ENCODE results near the gene SNX20.

Gene SNX20

DNA sequence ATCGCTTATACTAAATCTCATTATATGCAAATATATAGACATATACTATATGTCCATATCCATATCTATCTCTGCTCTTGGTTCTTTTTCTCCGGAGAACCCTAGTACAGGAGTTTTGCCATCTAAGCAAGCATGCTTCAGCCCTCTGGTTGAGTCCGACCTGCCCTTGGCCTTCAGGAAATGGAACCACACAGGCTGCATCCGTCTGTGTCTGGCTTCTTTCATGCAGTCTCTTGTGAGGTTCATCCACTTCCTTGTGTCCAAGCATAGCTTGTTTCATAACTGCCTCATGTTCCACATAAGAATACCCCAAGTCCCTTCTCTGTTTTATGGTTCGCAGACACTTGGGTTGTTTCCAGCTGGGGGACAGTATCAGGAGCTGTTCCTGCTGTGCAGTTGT, 16.8 kb downstream of the SNX20 start:
- DNase-seq (ENCODE audit: low read depth in 1 of 2, low spot score in 1 of 2), result no peak

GRCh38 chr16:50662306-50662940, 18.7 kb downstream of the SNX20 start:
- DNase-seq (ENCODE audit: low read depth in 1 of 2, low spot score in 1 of 2), result no peak

- no peak for DNase-seq (ENCODE audit: low read depth in 1 of 2, low spot score in 1 of 2)
Measured at GRCh38 chr16:50659806-50660205, 21.3 kb downstream of the SNX20 start.

DNA sequence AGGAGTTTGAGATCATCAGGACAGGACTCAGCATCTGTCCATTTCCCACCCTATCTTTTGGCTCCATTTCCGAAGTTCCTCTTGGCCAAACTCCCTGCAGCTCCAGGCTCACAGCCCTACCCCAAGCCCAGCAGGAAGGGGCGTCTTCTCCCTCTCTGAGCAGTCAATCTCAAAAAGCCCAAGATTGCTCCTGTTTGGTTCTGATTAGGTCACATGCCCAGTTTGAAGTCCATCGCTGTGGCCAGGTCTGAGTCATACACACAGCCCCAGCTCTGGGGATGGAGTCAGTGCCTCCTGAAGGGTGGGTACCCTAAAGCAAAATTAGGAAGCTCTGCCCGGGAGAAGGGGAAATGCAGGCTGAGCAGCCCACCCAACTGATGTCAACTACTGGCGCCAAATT, 23.9 kb downstream of the SNX20 start:
- DNase-seq (ENCODE audit: low read depth in 1 of 2, low spot score in 1 of 2), result no peak

DNA sequence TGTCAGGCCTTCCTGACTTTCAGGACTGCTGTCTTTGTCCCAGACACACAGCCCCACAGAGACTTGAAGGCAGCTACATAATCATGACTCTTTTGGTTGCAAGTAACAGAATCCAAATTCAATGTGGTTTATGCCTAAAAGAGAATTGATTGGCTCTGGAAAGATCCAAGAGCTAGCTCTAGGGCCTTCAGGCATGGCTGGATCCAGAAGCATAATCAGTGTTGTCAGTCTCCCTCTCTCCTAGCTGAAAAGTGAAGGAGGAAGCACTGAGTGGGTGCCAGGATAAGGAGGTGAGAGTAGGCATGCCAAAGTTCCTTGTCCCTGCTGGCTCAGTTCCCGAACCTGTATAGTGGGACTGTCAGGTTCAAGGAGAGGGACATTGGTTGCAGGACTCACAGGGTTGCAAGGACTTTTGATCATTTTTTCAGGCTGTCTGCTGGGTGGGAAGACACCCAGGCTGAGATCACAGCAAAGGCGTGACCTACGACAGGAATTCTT, 25.5 kb downstream of the SNX20 start:
- DNase-seq (ENCODE audit: low read depth in 1 of 2, low spot score in 1 of 2), result no peak

- no peak for DNase-seq (ENCODE audit: low read depth in 1 of 2, low spot score in 1 of 2)
Measured at GRCh38 chr16:50653633-50654519, 27.2 kb downstream of the SNX20 start.

DNA sequence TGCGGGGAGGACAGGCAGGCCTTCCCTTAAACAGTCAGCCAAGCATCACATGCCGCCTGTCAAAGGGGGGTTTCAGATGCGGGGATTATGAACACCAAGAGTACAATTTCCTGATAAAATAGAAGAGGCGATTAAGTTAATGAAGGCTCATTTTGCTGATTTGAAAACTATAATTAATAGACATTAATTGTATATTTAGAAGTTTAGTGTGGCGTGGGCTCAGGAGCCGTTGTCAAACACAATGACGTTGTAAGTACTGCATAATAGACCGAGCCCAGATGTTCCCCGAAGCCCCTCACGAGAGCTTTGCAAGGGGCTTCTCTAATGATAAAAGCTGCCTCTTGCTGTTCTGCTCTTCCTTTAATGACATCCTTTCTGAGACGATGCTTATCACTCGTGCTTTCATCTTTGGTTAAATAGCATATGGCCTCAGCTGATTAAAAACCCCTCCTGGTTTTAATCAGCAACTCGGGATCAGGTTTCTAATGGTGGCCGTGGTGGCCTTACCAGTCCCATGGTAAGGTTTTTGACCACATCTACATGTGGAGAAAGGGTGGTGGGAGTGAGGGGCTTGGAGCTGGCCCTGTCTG, 28.2 kb downstream of the SNX20 start:
- DNase-seq (ENCODE audit: low read depth in 1 of 2, low spot score in 1 of 2), result no peak

GRCh38 chr16:50651835-50652438, 29.2 kb downstream of the SNX20 start:
- no peak for DNase-seq (ENCODE audit: low read depth in 1 of 2, low spot score in 1 of 2)

GRCh38 chr16:50646345-50646744, 34.8 kb downstream of the SNX20 start:
- DNase-seq (ENCODE audit: low read depth in 1 of 2, low spot score in 1 of 2), result no peak

DNA sequence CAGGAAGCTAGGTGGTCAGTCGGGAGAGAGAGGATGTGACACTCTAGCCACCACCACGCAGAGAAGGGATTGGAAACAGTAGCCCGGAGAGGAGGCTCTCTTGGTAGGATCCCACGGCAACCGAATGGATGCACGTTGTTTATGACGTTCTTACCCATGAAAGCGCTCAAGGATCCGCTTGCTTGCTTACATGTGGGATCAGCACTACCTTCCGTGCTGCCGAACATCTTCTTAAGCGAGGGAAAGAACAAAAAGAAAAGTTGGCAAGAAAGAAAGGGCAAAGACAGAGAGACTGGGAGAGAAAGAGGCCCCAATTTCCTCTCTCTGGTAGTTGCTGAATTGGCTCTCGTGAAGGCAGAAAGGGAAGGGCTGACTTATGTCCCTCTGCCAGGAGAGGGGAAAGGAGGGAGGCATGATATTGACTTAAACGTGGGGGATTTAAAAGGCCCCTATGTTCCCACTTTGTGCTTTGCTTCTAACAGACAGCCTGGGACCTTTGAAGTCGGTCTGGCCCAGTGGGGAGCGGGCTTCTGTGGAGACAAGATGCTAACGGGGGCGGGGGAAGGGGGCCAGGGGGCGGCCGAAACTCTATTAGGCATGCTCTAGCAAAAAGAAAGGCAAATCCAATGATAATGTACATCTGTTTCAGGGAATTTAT, 35.4 kb downstream of the SNX20 start:
- no peak for DNase-seq (ENCODE audit: low read depth in 1 of 2, low spot score in 1 of 2)

DNA sequence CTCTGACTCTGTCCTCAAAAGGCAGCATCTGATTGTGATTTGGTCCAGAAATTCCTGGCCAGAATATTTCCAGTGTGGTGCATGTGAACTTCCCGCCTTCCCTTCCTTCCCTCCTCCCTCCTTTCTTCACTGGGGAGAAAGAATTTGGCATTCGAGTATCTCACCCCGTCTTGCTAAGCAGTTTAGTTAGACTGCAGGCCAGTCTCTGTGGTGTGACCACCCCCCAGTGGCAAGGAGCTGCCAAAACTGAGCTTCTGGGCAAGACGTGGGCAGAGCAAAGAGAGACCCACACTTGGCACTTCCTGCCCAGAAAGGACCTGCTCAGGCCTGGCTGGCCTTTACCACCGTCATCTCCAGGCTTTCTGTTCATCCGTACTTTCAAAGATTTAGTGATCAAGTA, 36.4 kb downstream of the SNX20 start:
- no peak for DNase-seq (ENCODE audit: low read depth in 1 of 2, low spot score in 1 of 2)

DNA sequence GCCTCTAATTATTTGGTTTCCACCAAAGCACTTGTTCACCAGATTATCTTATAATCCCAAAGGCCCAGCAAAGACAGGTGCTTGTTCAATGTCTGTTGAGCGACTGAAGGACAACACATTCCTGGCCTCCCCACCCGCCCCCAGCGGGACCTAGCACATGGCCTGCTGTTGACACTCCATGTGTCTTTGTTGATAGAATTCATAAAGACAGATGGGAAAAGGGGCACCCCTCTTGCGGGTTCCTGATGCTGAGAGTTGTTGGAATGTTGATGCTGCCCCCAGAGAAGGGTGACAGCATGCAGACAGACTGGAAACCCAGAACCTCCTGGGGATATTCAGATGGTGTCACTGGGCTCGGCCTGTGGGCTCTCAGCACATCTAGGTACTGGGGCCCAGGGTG, 36.9 kb downstream of the SNX20 start:
- no peak for DNase-seq (ENCODE audit: low read depth in 1 of 2, low spot score in 1 of 2)

GRCh38 chr16:50643192-50643591, 37.9 kb downstream of the SNX20 start:
- no peak for DNase-seq (ENCODE audit: low read depth in 1 of 2, low spot score in 1 of 2)

- no peak for DNase-seq (ENCODE audit: low read depth in 1 of 2, low spot score in 1 of 2)
Measured at GRCh38 chr16:50642349-50642748, 38.8 kb downstream of the SNX20 start.

DNA sequence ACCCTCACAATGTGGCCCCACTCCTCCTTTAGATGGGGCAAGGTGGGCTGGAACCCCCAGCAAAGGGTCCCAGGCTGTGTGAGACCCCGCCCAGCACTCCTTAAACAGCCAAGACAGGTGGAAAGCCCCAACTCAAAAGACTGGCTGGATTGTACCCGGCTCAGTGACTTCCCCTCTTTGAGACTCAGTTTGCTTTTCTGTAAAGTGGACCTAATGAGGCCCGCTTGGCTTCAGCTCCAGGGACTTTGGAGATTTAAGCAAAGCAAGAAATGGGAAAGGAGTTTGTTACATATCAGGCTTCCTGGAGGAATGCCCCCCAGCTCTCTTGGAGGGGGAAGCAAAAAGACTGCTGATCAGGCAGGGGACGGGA, 39.3 kb downstream of the SNX20 start:
- no peak for DNase-seq (ENCODE audit: low read depth in 1 of 2, low spot score in 1 of 2)

GRCh38 chr16:50640919-50641817, 39.9 kb downstream of the SNX20 start:
- DNase-seq (ENCODE audit: low read depth in 1 of 2, low spot score in 1 of 2), result no peak

GRCh38 chr16:50640391-50640790, 40.7 kb downstream of the SNX20 start:
- DNase-seq (ENCODE audit: low read depth in 1 of 2, low spot score in 1 of 2), result no peak

DNA sequence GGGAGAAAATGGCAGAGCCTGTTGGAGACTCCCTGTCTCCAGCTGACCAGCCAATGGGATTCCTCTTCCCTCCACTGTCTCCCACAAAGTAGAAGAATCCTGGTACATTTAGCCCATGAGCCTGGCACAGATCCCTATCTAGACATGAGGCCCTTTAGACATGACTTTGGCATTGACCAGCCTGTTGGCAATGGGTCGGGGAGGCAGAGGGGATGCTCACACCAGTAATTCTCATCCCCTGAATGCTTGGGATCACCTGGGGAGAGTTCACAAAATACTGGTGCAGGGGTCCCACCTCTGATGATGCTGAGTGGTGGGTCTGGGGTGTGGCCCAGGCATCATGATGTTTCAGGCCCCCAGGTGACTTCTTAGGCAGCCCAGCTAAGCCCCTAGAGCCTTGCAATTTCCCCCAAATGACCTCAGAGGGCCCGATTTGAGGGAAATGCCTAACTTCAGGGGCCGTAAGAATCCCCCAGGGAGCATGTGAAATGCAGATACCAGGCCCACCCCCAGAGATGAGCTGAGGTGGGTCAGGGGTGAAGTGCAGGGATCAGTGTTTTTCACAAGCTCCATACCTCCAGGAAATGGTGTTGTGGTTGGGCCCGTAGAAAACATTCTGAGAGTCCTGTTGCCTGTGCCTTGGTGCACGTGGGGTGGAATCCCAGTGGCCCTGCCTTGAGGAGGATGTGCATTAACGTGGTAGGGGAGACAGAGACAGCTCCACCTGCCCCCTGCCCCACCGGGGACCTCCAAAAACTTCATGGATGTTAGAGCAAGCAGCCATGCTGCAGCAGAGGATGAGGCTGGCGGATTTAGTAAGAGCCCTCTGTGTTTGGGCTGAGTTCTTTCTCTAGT, 42.1 kb downstream of the SNX20 start:
- no peak for DNase-seq (ENCODE audit: low read depth in 1 of 2, low spot score in 1 of 2)
